GM23248 (cell line): ENCODE results near the gene SLC2A13. TPM values are rescaled to one million over a fixed set of nuclear protein-coding genes. Genes with fewer than 3 reads are reported as not detected.

Experiments
- DNase-seq: peaks from one replicate; pipeline ENCODE4 v3.0.0-alpha.2; 2015
- H2AFZ ChIP-seq: fragments of 200-600 bp; sonication (generic); 2 replicates; pipeline ENCODE4 v1.6.1; 2016; ENCODE audit warnings: antibody characterized with exemption
- H3F3A ChIP-seq: fragments of 200-600 bp; sonication (generic); 2 replicates; pipeline ENCODE4 v1.6.1; 2016; ENCODE audit warnings: mild to moderate bottlenecking, antibody characterized with exemption, mixed run types; ENCODE audit not compliant: insufficient read depth
- H3K27ac ChIP-seq: fragments of 200-600 bp; sonication (generic); 2 replicates; pipeline ENCODE4 v1.5.1; 2016; ENCODE audit warnings: mild to moderate bottlenecking
- H3K27me3 ChIP-seq: fragments of 200-600 bp; sonication (generic); replicated peaks from 2 replicates; pipeline ENCODE4 v1.6.1; 2016; ENCODE audit warnings: mild to moderate bottlenecking; ENCODE audit not compliant: insufficient read depth
- H3K36me3 ChIP-seq: fragments of 200-600 bp; sonication (generic); 2 replicates; pipeline ENCODE4 v1.6.1; 2016; ENCODE audit warnings: low read depth, mild to moderate bottlenecking
- H3K4me1 ChIP-seq: fragments of 200-600 bp; sonication (generic); 2 replicates; pipeline ENCODE4 v1.6.1; 2016; ENCODE audit warnings: mild to moderate bottlenecking; ENCODE audit not compliant: insufficient read depth
- H3K4me2 ChIP-seq: fragments of 200-600 bp; sonication (generic); one replicate; pipeline ENCODE4 v1.6.1; 2016; ENCODE audit warnings: mild to moderate bottlenecking; ENCODE audit not compliant: unreplicated experiment
- H3K4me3 ChIP-seq: fragments of 200-600 bp; sonication (generic); 2 replicates; pipeline ENCODE4 v1.5.1; 2016; ENCODE audit warnings: mild to moderate bottlenecking
- H3K79me2 ChIP-seq: fragments of 200-600 bp; sonication (generic); 2 replicates; pipeline ENCODE4 v1.6.1; 2016; ENCODE audit warnings: mild to moderate bottlenecking; ENCODE audit not compliant: insufficient read depth
- H3K9ac ChIP-seq: fragments of 200-600 bp; sonication (generic); 2 replicates; pipeline ENCODE4 v1.6.1; 2016; ENCODE audit warnings: mild to moderate bottlenecking
- H3K9me2 ChIP-seq: fragments of 200-600 bp; sonication (generic); 2 replicates; pipeline ENCODE4 v1.6.1; 2016; ENCODE audit warnings: mixed run types, mild to moderate bottlenecking, moderate library complexity; ENCODE audit not compliant: insufficient read depth
- H3K9me3 ChIP-seq: fragments of 200-600 bp; sonication (generic); one replicate; pipeline ENCODE4 v1.6.1; 2017; ENCODE audit warnings: low read depth
- H4K20me1 ChIP-seq: fragments of 200-600 bp; sonication (generic); 2 replicates; pipeline ENCODE4 v1.6.0; 2016; ENCODE audit not compliant: insufficient read depth
- EZH2 ChIP-seq: fragments of 200-600 bp; sonication (generic); IDR thresholded peaks from 2 replicates; pipeline ENCODE4 v1.6.1; 2018; ENCODE audit warnings: antibody characterized with exemption, mild to moderate bottlenecking; ENCODE audit not compliant: insufficient read depth, poor library complexity, severe bottlenecking
- EZH2phosphoT487 ChIP-seq: fragments of 200-600 bp; sonication (generic); IDR thresholded peaks from 2 replicates; pipeline ENCODE4 v1.6.1; 2018; ENCODE audit warnings: antibody characterized with exemption, moderate library complexity, mild to moderate bottlenecking, low read depth; ENCODE audit not compliant: insufficient read depth
- WGBS, 2 experiments: methylation state at CpG; one replicate each; pipeline ENCODE4 v1.1.6; 2015 to 2017; ENCODE audit warnings: low lambda C conversion rate in 2 of 2, low coverage in 1 of 2; ENCODE audit errors: missing lambda C conversion rate in 2 of 2; 5-methylcytosine and 5-hydroxymethylcytosine counted together
- in situ Hi-C: fragments of 300-500 bp; cut with MboI; formaldehyde crosslinking; loops from 2 replicates; pipeline ENCODE4 v1.15.0; 2020
- polyA plus RNA-seq: library from polyadenylated mRNA; unstranded; fragments of >200 nt; fragmentation: Nextera tagmentation; extraction: Ambion mirVana; gene quantifications from 2 replicates; pipeline ENCODE4 v1.2.1, GENCODE V29; 2016
- total RNA-seq: library from RNA; depleted of rRNA; stranded (reverse); fragments of >200 nt; shearing (Covaris generic); gene quantifications from 2 replicates; pipeline ENCODE4 v1.2.3, GENCODE V29; 2014

Gene SLC2A13
- total and polyA plus RNA-seq, 2 experiments from 2014 or later, result 3.3 to 9.2 TPM

DNA sequence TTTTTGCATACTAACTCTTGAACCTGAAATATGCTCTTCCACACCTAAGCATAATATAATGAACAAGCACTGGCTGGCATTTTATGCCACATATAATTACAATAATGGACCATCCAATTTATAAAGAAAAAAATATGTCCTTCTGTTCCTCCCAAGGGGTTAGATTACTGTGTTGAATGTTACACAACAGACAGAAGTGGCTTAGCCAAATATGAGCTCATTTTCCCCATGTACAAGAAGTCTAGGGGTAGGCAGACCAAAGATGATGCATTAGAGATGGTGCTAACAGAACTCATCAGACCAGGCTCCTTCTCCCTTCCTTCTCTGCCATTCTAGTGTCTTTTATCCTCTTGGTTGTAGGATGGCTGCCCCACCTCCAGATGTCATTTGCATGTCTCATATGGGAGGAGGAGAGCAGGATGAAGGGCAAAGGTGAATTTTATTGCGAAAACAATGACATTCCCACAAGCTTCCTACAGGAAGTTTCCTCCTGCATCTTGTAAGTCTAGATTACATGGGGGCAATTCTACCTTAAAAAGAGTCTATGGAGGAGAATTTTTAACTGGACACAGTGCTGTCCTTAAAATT is 43.9 kb upstream of the SLC2A13 start:
- 95% methylated on average over 1 of the region's 1 CpG for WGBS, 2 experiments
- no peaks in the 10 kb centered on the region for H3F3A ChIP-seq
- H3K36me3 ChIP-seq, result no peaks in the 10 kb centered on the region
- no peaks in the 10 kb centered on the region for H3K4me1 ChIP-seq
- in situ Hi-C loops, result loop anchor here (5.0 kb wide), 1 partner anchor 168 kb away; no protein-coding TSS in a partner anchor
- TF ChIP-seq EZH2, result no peak
- TF ChIP-seq EZH2phosphoT487, result no peak
- H3K4me2 ChIP-seq, result no peak overlapping the region
- no peaks in the 10 kb centered on the region for H4K20me1 ChIP-seq
- H3K27me3 ChIP-seq, result no peaks in the 10 kb centered on the region
- no peaks in the 10 kb centered on the region for H3K9me2 ChIP-seq
- no peaks in the 10 kb centered on the region for H3K79me2 ChIP-seq
- no peak overlapping the region for H3K4me3 ChIP-seq
- no peak overlapping the region for H2AFZ ChIP-seq
- H3K9me3 ChIP-seq, result no peaks in the 10 kb centered on the region
- DNase-seq, result peak; percentile 40
- no peak overlapping the region for H3K27ac ChIP-seq
- no peak overlapping the region for H3K9ac ChIP-seq

GRCh38 chr12:40146800-40147797 is 41.2 kb upstream of the SLC2A13 start:
- H3F3A ChIP-seq, result no peaks in the 10 kb centered on the region
- no peak overlapping the region for H3K9ac ChIP-seq
- no peaks in the 10 kb centered on the region for H3K4me1 ChIP-seq
- H4K20me1 ChIP-seq, result no peaks in the 10 kb centered on the region
- DNase-seq, result no peak
- H3K27me3 ChIP-seq, result no peaks in the 10 kb centered on the region
- no peak for TF ChIP-seq EZH2phosphoT487
- no peak for TF ChIP-seq EZH2
- peak overlapping the region; percentile 41 for H2AFZ ChIP-seq
- H3K36me3 ChIP-seq, result no peaks in the 10 kb centered on the region
- no peak overlapping the region for H3K4me2 ChIP-seq
- H3K9me3 ChIP-seq, result no peaks in the 10 kb centered on the region
- no peak overlapping the region for H3K27ac ChIP-seq
- H3K9me2 ChIP-seq, result no peaks in the 10 kb centered on the region
- no peaks in the 10 kb centered on the region for H3K79me2 ChIP-seq
- in situ Hi-C loops, result no loop called here
- no peak overlapping the region for H3K4me3 ChIP-seq
- WGBS, 2 experiments, result 44 to 47% methylated on average over 10 of the region's 10 CpGs

DNA sequence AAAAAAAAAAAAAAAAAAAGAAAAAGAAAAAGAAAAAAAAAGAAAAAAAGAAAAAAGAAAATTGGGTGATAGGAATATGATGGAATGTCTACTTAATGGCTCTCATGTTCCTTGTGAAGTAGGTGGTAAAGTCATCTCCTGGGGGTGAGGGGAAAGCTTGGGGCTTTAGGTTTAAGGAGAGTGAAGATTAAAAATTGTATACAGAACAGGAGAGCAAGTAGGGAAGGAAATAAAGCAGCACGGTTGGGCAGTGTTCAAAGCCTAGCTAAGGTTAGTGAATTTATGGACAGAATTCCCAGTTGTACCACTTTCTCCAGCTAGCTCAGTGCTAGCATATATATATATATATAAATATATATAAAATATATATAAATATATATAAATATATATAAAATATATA is 40.0 kb upstream of the SLC2A13 start:
- no peaks in the 10 kb centered on the region for H3K79me2 ChIP-seq
- H3F3A ChIP-seq, result no peaks in the 10 kb centered on the region
- H4K20me1 ChIP-seq, result no peaks in the 10 kb centered on the region
- H3K27me3 ChIP-seq, result no peaks in the 10 kb centered on the region
- H3K9me2 ChIP-seq, result no peaks in the 10 kb centered on the region
- no peak overlapping the region for H3K4me2 ChIP-seq
- no peak overlapping the region for H3K27ac ChIP-seq
- no peak overlapping the region for H3K9ac ChIP-seq
- H3K36me3 ChIP-seq, result no peaks in the 10 kb centered on the region
- no peak overlapping the region for H3K4me3 ChIP-seq
- no peak for TF ChIP-seq EZH2phosphoT487
- no peak for TF ChIP-seq EZH2
- in situ Hi-C loops, result no loop called here
- 0 to 6% methylated on average over 1 of the region's 1 CpG for WGBS, 2 experiments
- DNase-seq, result peak; percentile 11
- H3K4me1 ChIP-seq, result no peaks in the 10 kb centered on the region
- no peaks in the 10 kb centered on the region for H3K9me3 ChIP-seq
- no peak overlapping the region for H2AFZ ChIP-seq

DNA sequence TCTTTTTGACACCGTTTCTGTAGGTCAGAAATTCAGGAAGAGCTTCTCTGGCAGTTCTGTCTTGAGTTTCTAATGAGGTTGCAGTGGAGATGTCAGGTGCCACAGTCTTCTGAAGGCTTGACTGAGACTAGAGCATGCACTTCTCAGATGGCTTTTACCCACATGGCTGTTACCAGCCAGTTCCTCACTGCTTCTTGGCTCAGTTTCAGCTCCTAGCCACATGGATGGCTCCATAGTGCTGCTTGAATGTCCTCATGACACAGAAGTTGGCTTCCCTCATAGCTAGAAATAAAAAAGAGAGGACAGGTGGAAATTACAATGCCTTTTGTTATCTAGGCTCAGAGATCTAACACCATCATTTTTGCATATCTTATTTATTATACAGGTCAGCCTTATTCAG is 38.1 kb upstream of the SLC2A13 start:
- Histone ChIP-seq H3K9me2 (no peaks in the 10 kb centered on the region), H3K4me3 (no peak overlapping the region), H3K27ac (no peak overlapping the region), H3K9ac (no peak overlapping the region), H3K79me2 (no peaks in the 10 kb centered on the region), H4K20me1 (no peaks in the 10 kb centered on the region), H3K27me3 (no peaks in the 10 kb centered on the region), H2AFZ (no peak overlapping the region), H3K4me1 (no peaks in the 10 kb centered on the region), H3K36me3 (no peaks in the 10 kb centered on the region), H3K9me3 (no peaks in the 10 kb centered on the region), H3K4me2 (no peak overlapping the region), H3F3A (no peaks in the 10 kb centered on the region)
- in situ Hi-C loops, result no loop called here
- no peak for TF ChIP-seq EZH2phosphoT487
- TF ChIP-seq EZH2, result no peak
- WGBS, 2 experiments, result 27 to 43% methylated on average over 1 of the region's 1 CpG
- no peak for DNase-seq
